CD4-positive, alpha-beta T cell treated with Interleukin-4 for 1 hour (primary cell): Measurements from ENCODE around the gene CD24.
"Not testable (repeated sequence)": the region's sequence is repeated elsewhere in the genome, so short reads cannot be mapped to it uniquely, and the experiment has no call there.

ENCODE experiments used
- DNase-seq, 2 donors: peaks; one replicate each; pipeline ENCODE4 v3.0.0-alpha.2; 2020 to 2022

Gene CD24, protein sequence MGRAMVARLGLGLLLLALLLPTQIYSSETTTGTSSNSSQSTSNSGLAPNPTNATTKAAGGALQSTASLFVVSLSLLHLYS

DNA sequence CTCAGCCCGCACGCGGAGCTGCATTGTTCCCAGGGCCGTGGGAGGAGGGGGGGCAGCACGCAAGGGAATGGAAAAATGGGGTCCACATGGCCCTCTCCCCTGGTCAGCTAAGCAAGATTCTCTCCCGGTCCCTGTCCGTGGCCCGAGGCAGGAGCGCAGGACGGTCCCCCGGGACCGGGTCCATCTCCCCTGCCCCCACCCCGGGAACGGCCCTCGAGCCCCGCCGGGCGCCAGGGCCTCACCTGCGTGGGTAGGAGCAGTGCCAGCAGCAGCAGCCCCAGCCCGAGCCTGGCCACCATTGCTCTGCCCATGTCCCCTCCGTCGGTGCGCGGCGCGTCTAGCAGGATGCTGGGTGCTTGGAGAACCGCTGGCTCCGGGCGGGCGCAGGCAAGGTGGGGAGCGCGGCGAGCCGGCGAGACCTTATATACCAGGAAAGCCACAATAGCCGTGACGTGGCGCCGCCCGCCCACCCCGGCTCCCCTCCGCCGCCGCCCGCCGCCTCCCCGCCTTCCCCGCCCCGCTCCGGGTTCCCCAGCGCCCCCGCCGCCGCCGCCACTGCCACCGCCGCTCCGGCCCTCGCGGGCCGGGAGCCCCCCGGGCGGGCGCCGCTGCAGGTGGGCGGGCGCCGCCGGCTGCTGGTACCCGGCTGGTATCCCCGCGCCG lies at the start of gene CD24:
TSS of gene CD24 (minus strand) at position 394 of the 663 bp plus-strand sequence. CDS start at position 311, 83 bp downstream.
- peak in 1 of 2 donors; percentile 63 for DNase-seq

GRCh38 chr6:107021446-107022185 lies 47.1 kb upstream of the CD24 start:
- no peak for DNase-seq

DNA sequence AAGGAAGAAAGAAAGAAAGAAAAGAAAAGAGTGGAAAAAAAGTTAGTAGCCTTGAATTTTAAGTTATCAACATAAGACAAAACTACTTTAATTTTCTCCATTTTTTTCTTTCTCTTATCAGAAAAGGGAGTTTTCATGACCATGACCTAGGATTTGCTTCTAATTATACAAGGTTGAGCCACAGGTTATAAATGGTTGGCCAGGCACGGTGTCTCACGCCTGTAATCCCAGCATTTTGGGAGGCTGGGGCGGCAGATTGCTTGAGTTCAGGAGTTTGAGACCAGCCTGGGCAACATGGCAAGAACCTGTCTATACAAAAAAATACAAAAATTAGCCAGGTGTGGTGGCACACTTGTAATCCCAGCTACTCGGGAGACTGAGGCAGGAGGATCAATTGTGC lies 45.7 kb upstream of the CD24 start:
- DNase-seq, result no peak

DNA sequence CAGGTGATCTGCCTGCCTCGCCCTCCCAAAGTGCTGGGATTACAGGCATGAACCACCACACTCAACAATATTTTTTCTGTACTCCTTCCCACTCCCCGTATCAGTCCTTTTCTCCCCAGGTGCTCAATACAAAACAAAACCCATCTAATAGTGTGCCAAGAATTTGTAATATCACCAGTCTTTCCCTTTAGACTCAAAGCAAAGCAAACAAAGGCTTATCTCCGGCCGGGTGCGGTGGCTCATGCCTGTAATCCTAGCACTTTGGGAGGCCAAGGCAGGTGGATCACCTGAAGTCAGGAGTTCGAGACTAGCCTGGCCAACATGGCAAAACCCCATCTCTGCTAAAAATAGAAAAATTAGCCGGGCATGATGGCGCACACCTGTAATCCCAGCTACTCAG lies 45.1 kb upstream of the CD24 start:
- DNase-seq, result not testable (repeated sequence)

GRCh38 chr6:107019047-107019446 lies 44.5 kb upstream of the CD24 start:
- no peak for DNase-seq

- no peak for DNase-seq
Measured at GRCh38 chr6:107009499-107009898, 35.0 kb upstream of the CD24 start.

DNA sequence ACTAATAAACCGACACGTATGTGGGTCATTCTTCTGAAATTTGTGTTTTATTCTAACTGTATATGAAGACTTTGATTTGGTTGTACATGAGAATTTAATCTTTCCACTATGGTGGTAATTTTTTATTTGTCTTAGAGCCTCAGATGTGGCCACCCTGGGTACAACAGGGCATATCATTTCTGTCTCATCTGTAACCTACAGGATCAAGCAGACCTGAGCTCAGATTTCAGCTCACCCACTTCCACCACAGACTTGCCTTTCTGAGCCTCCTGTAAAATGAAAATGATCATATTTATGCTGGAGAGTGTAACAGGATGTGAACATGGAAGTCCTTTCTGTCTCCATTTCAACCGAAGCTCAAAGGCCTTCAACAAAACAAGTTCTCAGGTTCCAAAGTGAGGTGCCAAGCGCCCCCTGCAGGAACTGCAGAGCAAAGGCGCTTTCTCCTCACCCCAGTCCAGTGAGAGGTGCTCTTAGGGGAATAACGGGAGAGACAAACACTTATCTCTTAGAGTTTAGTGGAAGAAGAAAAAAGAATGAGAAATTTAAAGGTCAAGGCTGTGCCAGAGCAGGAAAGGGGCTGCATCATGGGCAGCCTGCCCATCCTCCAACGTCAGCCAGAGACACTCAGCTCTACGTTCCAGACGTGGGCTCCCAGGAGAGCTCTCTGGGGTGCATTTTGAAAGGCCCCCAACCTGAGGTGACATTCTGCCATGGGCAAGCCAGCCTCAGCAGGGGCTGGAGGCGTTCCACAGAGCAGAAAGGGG lies 23.0 kb upstream of the CD24 start:
- peak; percentile 46 to 49 for DNase-seq

DNA sequence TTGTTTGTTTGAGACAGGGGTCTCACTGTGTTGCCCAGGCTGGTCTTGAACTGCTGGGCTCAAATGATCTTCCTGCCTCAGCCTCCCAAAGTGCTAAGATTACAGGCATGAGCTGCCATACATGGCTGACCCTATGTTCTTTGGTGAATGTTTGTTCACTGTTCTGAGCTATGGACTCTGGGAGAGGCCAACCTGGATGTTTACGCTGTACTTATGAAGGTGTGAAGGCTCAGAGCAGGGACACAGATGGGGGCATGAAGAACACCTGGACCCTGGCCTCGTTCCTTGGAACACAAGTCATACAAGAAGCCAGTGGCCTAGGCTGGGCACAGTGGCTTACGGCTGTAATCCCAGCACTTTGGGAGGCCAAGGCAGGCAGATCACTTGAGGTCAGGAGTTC lies 21.1 kb upstream of the CD24 start:
- DNase-seq, result no peak

GRCh38 chr6:106989737-106990136 lies 15.2 kb upstream of the CD24 start:
- not testable (repeated sequence) for DNase-seq

GRCh38 chr6:106988664-106989063 lies 14.1 kb upstream of the CD24 start:
- DNase-seq, result no peak

DNA sequence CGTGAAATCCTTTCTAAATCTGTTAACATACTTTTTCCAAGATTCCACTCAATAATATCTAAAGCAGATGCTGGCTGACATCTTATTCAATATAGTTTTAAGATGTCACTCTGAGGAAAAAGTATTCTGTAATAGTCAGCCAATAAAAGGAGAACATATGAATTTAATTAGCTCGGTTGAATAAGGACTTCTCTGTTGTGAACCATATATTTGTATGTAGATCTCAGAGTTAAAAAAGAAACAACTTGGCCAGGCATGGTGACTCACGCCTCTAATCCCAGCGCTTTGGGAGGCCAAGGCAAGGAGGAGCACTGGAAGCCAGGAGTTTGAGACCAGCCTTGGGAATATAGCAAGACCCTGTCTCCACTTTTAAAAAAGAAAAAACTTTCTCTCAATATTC lies 7.4 kb upstream of the CD24 start:
- DNase-seq, result no peak

- DNase-seq, result no peak
Measured at GRCh38 chr6:106980926-106981325, 6.4 kb upstream of the CD24 start.

DNA sequence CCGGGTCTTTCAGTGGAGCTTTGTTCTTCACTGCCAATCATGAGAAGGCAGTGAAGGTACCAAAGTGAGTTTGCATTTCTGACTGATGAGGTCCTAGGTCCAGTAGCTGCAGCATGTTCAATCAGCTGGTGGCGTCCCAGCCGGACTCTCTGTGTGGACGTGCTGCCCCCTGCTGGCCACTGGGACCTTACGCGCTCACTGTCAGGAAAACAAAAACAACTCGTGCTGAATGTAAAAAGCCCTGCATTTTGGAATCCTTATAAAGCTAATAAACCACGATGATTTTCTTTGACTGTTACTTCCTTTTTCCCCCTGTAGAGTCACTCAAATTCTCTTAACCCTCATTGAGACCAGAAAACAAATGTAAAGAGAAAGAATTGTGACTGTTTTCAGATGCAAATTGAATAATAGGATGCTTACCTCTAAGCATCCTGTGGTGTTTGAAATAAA lies 4.9 kb upstream of the CD24 start:
- DNase-seq, result peak; percentile 74 to 77

GRCh38 chr6:106977246-106977645 lies 2.7 kb upstream of the CD24 start:
- no peak for DNase-seq

GRCh38 chr6:106976270-106976669 lies 1.7 kb upstream of the CD24 start:
- DNase-seq, result no peak

- no peak for DNase-seq
Measured at GRCh38 chr6:106975738-106976064, 1.2 kb upstream of the CD24 start.

DNA sequence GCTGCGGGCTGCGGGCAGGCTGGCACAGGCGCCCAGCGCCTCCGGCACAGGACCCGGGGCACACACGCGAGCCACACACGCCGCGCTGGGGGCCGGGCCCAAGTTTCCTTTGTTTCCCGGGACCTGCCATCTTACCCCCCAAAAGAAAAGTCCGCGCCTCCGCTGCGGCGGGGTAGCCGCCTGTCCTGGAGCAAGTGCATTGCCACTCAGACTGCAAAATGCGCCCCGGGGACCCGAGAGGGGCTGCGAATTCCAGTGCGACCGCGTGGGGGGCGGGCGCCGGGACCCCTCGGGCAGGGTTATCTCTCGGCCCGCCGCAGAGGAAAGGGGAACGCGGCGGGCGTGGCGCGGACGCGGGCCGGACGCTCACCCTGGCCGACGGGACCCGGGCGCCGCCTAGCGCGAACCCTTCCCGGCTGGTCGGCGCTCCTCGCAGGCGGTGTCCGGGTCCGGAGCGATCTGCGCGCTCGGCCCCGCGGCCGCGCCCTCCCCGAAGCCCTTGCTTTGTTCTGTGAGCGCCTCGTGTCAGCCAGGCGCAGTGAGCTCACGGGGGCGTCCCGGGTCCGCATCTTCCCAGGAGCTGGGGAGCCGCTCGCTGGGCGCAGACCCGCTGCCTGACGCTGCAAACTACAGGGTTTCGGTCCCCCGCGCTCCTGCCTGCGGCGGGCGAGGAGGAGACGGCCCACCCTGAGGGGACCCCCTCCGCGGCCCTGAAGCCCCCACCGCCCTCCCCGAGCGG lies 639 bp upstream of the CD24 start:
- DNase-seq, result peak in 1 of 2 donors; percentile 32

- no peak for DNase-seq
Measured at GRCh38 chr6:106973836-106974335, 643 bp downstream of the CD24 start.

- DNase-seq, result no peak
Measured at GRCh38 chr6:106973018-106973835, 1.3 kb downstream of the CD24 start.

DNA sequence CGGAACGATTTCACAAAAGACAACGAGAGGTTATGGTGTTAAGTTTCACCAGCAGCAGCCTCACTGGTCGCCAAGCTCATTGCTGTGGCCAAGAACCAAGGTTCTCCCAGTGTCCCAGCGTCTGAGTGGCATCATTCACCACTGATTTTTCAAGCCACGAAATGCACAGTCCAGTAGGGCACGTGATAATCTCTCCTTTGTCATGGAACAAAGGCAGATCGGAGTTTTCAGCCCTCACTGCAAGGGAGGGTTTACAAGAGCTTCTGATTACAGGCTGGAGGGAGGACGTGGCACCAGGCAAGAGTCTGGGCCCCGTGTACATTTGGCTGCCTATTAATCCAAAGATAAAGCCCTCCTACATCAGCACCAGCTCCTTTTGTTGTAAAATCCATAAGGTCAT lies 2.0 kb downstream of the CD24 start:
- DNase-seq, result no peak

GRCh38 chr6:106970769-106971168 lies 3.8 kb downstream of the CD24 start:
- DNase-seq, result not testable (repeated sequence)
